HG03575 (cell line): ENCODE measurements around the gene NTM.
"Not testable (repeated sequence)": the region's sequence is repeated elsewhere in the genome, so short reads cannot be mapped to it uniquely, and the experiment has no call there.

Source experiments
- ATAC-seq: cut with Tn5 transposase; IDR thresholded peaks from one replicate; pipeline ENCODE4 v1.9.1; 2021; ENCODE audit not compliant: unreplicated experiment, insufficient number of reproducible peaks, low FRiP score; ENCODE audit errors: extremely low read depth

NTM gene

DNA sequence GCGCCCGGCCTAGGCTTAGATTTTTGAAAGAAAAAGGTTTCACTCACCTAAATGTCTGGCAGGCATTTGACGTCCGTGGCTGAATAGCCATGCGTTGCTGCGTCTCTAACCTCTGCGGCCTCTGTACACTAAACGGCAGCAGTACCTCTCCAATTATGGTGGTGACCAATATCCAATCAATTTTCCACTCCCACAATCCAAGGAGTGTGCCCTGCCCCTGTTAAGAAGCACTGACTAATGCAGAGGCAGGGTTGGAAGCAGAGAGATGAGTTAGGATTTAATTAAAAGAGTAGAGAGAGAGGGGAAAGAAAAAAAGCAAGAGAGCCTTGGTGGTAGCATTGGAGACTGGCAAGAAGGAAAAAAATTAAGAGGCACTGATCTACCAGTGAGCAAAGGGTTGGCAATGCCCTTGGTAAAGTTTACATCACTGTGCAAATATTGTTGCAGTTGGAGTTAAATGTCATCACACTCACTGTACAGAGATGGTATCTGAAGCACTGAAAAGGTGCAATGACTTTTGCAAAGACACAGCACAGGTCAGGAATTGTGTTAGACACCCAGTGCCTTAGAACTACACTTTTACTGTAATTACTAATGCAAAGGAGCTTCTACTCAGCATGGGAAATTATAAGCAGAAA, 526.7 kb downstream of the NTM start:
- no peak for ATAC-seq

GRCh38 chr11:131897956-131898355, 527.5 kb downstream of the NTM start:
- ATAC-seq = no peak

- no peak for ATAC-seq
Measured at GRCh38 chr11:131898949-131899348, 528.5 kb downstream of the NTM start.

- ATAC-seq = no peak
Measured at GRCh38 chr11:131899950-131900580, 529.6 kb downstream of the NTM start.

GRCh38 chr11:131902421-131902820, 532.0 kb downstream of the NTM start:
- ATAC-seq = no peak

GRCh38 chr11:131903074-131903473, 532.7 kb downstream of the NTM start:
- no peak for ATAC-seq

DNA sequence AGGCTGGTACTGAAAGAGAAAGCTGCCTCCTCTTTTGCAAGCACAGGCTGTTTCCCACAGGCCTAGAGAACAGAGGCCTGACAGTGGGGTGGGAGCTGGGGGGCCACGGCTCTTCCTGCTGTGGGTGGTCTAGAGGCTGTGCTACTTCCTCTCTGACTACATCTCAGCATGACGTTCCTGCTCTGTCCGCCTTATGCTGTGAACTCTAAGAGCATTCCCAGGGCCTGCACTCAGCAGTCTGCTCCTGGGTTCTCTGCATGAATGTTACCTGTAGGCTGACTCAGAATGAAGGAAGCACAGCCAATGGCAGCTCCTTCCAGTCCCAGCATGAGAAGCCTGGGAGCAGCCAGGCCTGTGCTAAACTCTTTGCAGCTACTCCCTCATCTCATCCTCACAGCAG, 534.3 kb downstream of the NTM start:
- ATAC-seq = no peak

GRCh38 chr11:131906963-131907362, 536.5 kb downstream of the NTM start:
- ATAC-seq = no peak

- no peak for ATAC-seq
Measured at GRCh38 chr11:131907371-131907770, 537.0 kb downstream of the NTM start.

GRCh38 chr11:131908316-131908715, 537.9 kb downstream of the NTM start:
- ATAC-seq = no peak

DNA sequence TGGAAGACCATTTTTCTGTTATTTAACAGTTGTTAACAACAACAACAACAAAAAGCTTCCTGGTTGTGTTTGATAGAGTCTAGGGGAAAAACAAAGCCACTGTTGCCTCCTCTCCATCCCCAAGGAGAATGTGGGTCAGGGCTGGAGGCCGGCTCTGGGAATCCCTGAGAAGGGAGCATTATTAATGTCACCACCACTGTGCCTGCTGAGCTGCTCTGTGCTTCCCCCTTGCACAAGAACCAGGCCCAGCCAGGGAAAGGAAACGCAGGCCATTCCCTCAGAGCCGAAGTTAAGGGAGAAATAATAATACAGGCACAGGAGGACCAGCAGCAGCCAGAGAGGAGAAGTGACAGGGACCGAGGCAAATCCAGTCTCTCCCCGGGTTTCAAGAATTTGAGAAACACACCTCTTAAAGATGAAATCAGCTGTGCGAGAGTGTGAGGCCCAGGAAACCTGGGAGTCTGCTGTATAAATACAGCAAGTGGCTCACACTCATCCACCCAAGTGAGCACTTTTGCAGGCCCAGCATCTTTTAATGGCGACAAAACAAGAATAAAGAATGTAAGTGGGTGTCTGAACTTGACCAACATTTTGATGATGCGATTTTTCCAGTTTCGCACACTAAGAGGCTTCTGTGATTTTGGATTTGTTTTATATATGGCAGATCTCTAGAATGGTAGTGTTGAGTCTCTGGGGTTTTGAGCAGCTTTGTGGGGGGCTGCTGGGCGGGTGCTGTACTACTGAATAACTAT, 539.2 kb downstream of the NTM start:
- no peak for ATAC-seq

DNA sequence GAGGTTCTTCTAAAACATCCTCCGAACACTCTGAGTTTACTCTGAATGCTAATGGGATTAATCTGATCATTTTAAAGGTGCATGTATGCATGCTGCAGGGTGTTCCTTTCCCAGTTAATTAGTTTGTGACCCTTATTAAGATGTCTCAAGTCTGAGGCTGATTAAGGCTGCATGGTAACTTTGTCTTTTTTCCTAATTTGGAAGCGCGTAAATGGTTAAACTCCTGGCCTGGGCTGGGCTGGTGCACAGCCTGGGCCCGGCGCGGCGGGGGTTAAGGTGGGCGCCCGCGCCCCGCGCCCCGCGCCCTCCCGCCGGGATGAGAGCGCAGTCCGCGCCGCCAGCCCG, 539.7 kb downstream of the NTM start:
- ATAC-seq = no peak

- ATAC-seq = no peak
Measured at GRCh38 chr11:131910523-131911387, 540.3 kb downstream of the NTM start.

DNA sequence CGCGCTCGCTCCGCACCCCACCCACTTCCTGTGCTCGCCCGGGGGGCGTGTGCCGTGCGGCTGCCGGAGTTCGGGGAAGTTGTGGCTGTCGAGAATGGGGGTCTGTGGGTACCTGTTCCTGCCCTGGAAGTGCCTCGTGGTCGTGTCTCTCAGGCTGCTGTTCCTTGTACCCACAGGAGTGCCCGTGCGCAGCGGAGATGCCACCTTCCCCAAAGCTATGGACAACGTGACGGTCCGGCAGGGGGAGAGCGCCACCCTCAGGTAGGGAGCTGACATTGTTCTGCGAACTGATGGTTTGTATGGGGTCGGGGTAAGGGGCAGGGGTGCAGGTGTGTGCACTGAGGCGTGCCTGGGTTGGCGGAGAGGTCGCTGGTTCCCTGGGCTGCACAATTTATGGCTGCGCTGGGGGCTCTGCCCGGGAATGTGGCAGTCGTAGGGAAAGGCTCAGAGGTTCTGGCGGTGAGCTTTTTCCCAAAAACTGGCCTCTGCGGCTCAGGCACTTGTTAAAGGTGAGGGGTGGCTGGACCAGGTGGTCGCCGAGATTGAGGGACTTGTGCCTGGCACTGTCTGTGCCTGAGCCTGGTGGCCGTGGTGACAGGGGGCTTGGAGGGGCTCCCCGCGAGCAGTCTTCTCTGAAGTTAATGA, 541.1 kb downstream of the NTM start:
- not testable (repeated sequence) for ATAC-seq

DNA sequence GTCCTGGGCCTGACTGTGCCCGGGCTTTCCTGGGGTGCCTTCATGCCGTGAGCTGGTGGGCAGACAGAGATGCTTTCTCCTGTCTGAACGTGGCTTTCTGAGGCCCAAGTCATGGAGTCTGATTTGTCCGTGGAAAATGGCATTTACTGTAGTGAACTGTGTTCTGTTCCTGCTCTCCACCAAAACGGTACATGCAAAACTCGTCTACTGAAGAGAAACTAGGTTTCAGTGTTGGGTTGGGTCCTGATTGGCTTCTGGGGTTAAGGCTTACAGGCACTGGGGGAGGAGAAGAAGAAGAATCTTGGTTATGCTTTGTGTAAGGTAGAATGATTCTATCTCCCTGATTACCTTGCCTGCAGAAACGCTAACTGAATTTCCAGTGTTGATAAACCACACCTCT, 541.7 kb downstream of the NTM start:
- ATAC-seq = no peak

- no peak for ATAC-seq
Measured at GRCh38 chr11:131913267-131913666, 542.9 kb downstream of the NTM start.

DNA sequence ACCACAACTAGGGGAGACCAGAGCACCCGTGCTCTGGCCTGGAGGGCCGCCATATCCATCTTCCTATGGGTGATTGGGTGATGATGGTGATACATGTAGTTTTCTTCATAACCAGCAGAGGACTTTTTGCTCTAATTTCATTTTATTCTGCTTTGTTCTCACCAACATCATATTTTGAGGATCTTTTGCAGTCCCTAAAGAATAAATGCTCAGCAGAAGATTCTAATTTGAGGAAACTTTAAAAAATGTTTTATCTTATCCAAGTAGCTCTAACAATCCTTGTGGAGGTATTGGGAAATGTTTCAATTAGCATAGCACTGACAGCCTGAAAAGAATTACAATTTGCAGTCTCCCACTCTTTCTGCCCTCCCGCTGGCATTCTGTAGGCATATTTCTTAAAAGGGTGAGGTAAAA, 544.0 kb downstream of the NTM start:
- ATAC-seq = no peak

DNA sequence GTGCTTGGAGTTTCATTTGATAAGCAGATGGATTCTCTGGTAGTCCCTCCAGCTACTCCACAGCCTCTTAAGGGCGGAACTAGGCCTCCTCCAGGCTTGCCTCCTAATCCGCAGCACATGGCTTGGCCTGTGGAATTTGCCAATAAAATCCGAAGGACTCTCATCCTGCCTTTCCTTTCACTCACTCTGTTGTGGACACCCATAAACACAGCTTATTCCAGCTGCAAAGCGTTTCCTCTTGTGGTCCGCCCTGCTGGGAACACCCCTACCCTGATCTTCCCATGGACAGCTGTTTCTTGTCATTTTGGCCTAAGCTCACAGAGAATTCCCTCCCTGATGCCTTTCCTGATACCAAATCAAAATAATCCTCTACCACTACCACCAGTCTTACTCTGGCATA, 546.2 kb downstream of the NTM start:
- no peak for ATAC-seq
